ENCODE measurements around the gene FLACC1. TPM values are rescaled to one million over a fixed set of nuclear protein-coding genes. Genes with fewer than 3 reads are reported as not detected.

The FLACC1 gene
- polyA plus RNA-seq, 1 donor (not counting 4 experiments of a cell fraction or from before 2014, with no cell fraction given) = 0.43 TPM

DNA sequence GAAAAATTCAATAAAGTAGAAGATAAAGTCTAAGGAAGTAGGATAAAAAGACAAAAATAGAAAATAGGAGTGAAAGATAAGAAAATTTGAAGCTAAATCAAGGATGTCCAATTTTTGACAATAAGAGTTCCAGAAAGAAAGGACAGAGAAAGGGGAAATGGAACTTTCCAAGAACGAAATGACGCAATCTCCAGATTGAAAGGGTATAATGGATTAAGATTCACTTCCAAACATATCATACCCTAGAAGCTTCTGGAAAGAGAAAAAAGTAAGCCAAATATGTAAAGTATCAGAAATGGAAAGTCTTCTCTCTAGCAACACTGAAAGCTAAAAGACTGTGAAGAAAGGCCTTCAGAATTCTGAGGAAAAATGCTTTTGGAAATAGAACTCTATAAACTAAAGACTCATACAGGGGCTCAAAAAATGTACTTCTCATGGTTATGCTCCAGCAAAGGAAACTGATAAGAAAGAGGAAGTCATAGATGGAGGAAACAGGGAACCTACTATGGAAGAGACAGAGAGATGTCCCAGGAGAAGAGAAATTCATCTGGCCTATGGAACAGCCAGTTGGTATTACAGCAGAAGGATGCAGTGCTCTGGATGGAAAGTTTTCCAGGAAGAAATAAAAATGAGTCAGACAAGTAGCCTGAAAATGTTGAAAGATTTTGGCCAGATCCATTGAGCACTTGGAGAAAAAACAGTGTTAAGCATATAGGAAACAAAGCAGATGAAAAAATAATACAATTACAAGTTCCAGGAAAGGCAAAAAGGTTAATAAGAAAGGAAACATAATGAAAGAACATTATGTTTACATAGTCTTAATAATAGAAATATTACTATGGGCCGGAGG lies 76.7 kb downstream of the FLACC1 start:
- FAIRE-seq (no peak), DNase-seq (ENCODE audit: low read depth, low spot score) (no peak)
- no peak overlapping the region for H3K9ac ChIP-seq (ENCODE audit: control insufficient read depth, extremely low read depth, insufficient read depth, low read length)
- dilution Hi-C loops (cut with MboI; ENCODE audit: extremely low pct_ligation_motif_present, low sequenced_read_pairs) = no loop called here
- H3K9me1 ChIP-seq (ENCODE audit: control insufficient read depth, extremely low read depth, insufficient read depth, low read length) = no peaks in the 10 kb centered on the region
- no peaks in the 10 kb centered on the region for H4K20me1 ChIP-seq (ENCODE audit: control insufficient read depth, extremely low read depth, insufficient read depth, low read length)
- TF ChIP-seq, protein P1, sequence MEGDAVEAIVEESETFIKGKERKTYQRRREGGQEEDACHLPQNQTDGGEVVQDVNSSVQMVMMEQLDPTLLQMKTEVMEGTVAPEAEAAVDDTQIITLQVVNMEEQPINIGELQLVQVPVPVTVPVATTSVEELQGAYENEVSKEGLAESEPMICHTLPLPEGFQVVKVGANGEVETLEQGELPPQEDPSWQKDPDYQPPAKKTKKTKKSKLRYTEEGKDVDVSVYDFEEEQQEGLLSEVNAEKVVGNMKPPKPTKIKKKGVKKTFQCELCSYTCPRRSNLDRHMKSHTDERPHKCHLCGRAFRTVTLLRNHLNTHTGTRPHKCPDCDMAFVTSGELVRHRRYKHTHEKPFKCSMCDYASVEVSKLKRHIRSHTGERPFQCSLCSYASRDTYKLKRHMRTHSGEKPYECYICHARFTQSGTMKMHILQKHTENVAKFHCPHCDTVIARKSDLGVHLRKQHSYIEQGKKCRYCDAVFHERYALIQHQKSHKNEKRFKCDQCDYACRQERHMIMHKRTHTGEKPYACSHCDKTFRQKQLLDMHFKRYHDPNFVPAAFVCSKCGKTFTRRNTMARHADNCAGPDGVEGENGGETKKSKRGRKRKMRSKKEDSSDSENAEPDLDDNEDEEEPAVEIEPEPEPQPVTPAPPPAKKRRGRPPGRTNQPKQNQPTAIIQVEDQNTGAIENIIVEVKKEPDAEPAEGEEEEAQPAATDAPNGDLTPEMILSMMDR (optimal IDR thresholded peaks at IDR 0.05 in 1 of 3, IDR thresholded peaks at IDR 0.05 in 1 of 3, conservative IDR thresholded peaks at IDR 0.05 in 1 of 3; ENCODE audit: extremely low read depth in 1 of 3, insufficient read depth in 2 of 3, low read length in 3 of 3) = no peak
- no peak for TF ChIP-seq EZH2 (IDR thresholded peaks at IDR 0.05; ENCODE audit: low read length)
- no peaks in the 10 kb centered on the region for H3K4me1 ChIP-seq (ENCODE audit: control insufficient read depth, extremely low read depth, insufficient read depth, low read length)
- H3K27ac ChIP-seq (ENCODE audit: control insufficient read depth, insufficient read depth, low read length) = no peak overlapping the region
- H2AFZ ChIP-seq (ENCODE audit: control insufficient read depth, low read length) = no peak overlapping the region
- peaks cover 4 to 12% of the 10 kb centered on the region in 2 experiments for H3K36me3 ChIP-seq (ENCODE audit: control insufficient read depth in 2 of 2, extremely low read depth in 1 of 2, insufficient read depth in 2 of 2, low read length in 2 of 2)
- H3K79me2 ChIP-seq (ENCODE audit: control insufficient read depth, insufficient read depth, low read length) = no peaks in the 10 kb centered on the region
- no peak overlapping the region for H3K4me2 ChIP-seq (ENCODE audit: control insufficient read depth, extremely low read depth, insufficient read depth, low read depth, low read length)
- no peaks in the 10 kb centered on the region for H3K9me3 ChIP-seq (ENCODE audit: control insufficient read depth, low read depth, low read length)
- H3K4me3 ChIP-seq (ENCODE audit: control insufficient read depth in 2 of 3, extremely low read depth in 1 of 3, insufficient read depth in 2 of 3, low read depth in 1 of 3, low read length in 3 of 3) = no peak overlapping the region
- no peaks in the 10 kb centered on the region for H3K27me3 ChIP-seq (ENCODE audit: control insufficient read depth, extremely low read depth, insufficient read depth, low read length)

DNA sequence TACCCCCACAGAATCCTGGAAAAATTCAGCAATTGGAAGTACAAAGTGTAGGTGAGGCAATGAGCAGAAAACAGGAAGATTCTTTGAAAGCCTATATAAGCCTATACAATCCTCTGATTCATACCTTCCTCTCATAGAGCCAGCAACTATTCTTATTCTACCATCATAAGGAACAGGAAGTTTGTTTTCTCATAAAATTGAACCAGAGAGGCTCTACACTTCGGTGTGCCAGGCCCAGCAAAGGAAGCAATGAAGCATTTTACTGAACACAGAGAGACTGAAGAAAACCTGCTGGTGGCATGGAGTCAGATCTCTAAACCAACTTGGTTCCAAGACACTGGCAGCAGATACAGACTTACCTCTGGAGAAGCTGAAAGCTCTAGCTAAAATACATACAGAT lies 78.1 kb downstream of the FLACC1 start:
- H3K9ac ChIP-seq (ENCODE audit: control insufficient read depth, extremely low read depth, insufficient read depth, low read length) = no peak overlapping the region
- FAIRE-seq (no peak), DNase-seq (ENCODE audit: low read depth, low spot score) (no peak)
- H2AFZ ChIP-seq (ENCODE audit: control insufficient read depth, low read length) = no peak overlapping the region
- no peak for TF ChIP-seq EZH2 (IDR thresholded peaks at IDR 0.05; ENCODE audit: low read length)
- TF ChIP-seq, protein P1 (optimal IDR thresholded peaks at IDR 0.05 in 1 of 3, IDR thresholded peaks at IDR 0.05 in 1 of 3, conservative IDR thresholded peaks at IDR 0.05 in 1 of 3; ENCODE audit: extremely low read depth in 1 of 3, insufficient read depth in 2 of 3, low read length in 3 of 3) = no peak
- no peak overlapping the region for H3K27ac ChIP-seq (ENCODE audit: control insufficient read depth, insufficient read depth, low read length)
- no peak overlapping the region for H3K4me3 ChIP-seq (ENCODE audit: control insufficient read depth in 2 of 3, extremely low read depth in 1 of 3, insufficient read depth in 2 of 3, low read depth in 1 of 3, low read length in 3 of 3)
- dilution Hi-C loops (cut with MboI; ENCODE audit: extremely low pct_ligation_motif_present, low sequenced_read_pairs) = no loop called here
- H4K20me1 ChIP-seq (ENCODE audit: control insufficient read depth, extremely low read depth, insufficient read depth, low read length) = no peaks in the 10 kb centered on the region
- no peaks in the 10 kb centered on the region for H3K4me1 ChIP-seq (ENCODE audit: control insufficient read depth, extremely low read depth, insufficient read depth, low read length)
- no peaks in the 10 kb centered on the region for H3K9me3 ChIP-seq (ENCODE audit: control insufficient read depth, low read depth, low read length)
- H3K4me2 ChIP-seq (ENCODE audit: control insufficient read depth, extremely low read depth, insufficient read depth, low read depth, low read length) = no peak overlapping the region
- no peaks in the 10 kb centered on the region for H3K27me3 ChIP-seq (ENCODE audit: control insufficient read depth, extremely low read depth, insufficient read depth, low read length)
- H3K36me3 ChIP-seq (ENCODE audit: control insufficient read depth in 2 of 2, extremely low read depth in 1 of 2, insufficient read depth in 2 of 2, low read length in 2 of 2) = peaks cover 0 to 11% of the 10 kb centered on the region in 2 experiments
- H3K79me2 ChIP-seq (ENCODE audit: control insufficient read depth, insufficient read depth, low read length) = no peaks in the 10 kb centered on the region
- no peaks in the 10 kb centered on the region for H3K9me1 ChIP-seq (ENCODE audit: control insufficient read depth, extremely low read depth, insufficient read depth, low read length)

Data from keratinocyte (primary cell).